GM19438 (cell line): ENCODE results near the gene ZFP90.
"Not testable (repeated sequence)": the region's sequence is repeated elsewhere in the genome, so short reads cannot be mapped to it uniquely, and the experiment has no call there.

ENCODE experiments used
- ATAC-seq: cut with Tn5 transposase; IDR thresholded peaks from one replicate; pipeline ENCODE4 v1.9.1; 2021; ENCODE audit warnings: low read depth; ENCODE audit not compliant: unreplicated experiment

The ZFP90 gene

GRCh38 chr16:68538880-68539701, at the start of gene ZFP90:
Gene ZFP90 (plus strand): TSS chr16:68539291. CDS start chr16:68539793, 502 bp downstream.
- peak; percentile 82 for ATAC-seq

- no peak for ATAC-seq
Observed at GRCh38 chr16:68490358-68490757, 48.7 kb upstream of the ZFP90 start.

- peak; percentile 66 for ATAC-seq
Observed at GRCh38 chr16:68490829-68491575, 48.1 kb upstream of the ZFP90 start.

- ATAC-seq: no peak
Observed at GRCh38 chr16:68491576-68491950, 47.5 kb upstream of the ZFP90 start.

- ATAC-seq: no peak
Observed at GRCh38 chr16:68492151-68492542, 46.9 kb upstream of the ZFP90 start.

- no peak for ATAC-seq
Observed at GRCh38 chr16:68492543-68493411, 46.3 kb upstream of the ZFP90 start.

- ATAC-seq: no peak
Observed at GRCh38 chr16:68493412-68494070, 45.5 kb upstream of the ZFP90 start.

GRCh38 chr16:68494261-68494660, 44.8 kb upstream of the ZFP90 start:
- ATAC-seq: not testable (repeated sequence)

- no peak for ATAC-seq
Observed at GRCh38 chr16:68496689-68497088, 42.4 kb upstream of the ZFP90 start.

GRCh38 chr16:68499006-68499405, 40.1 kb upstream of the ZFP90 start:
- ATAC-seq: no peak

- no peak for ATAC-seq
Observed at GRCh38 chr16:68503334-68503733, 35.8 kb upstream of the ZFP90 start.

- no peak for ATAC-seq
Observed at GRCh38 chr16:68504066-68504465, 35.0 kb upstream of the ZFP90 start.

GRCh38 chr16:68506331-68507053, 32.6 kb upstream of the ZFP90 start:
- no peak for ATAC-seq

GRCh38 chr16:68508013-68508412, 31.1 kb upstream of the ZFP90 start:
- ATAC-seq: no peak

- no peak for ATAC-seq
Observed at GRCh38 chr16:68508641-68509240, 30.4 kb upstream of the ZFP90 start.

- ATAC-seq: no peak
Observed at GRCh38 chr16:68509381-68509780, 29.7 kb upstream of the ZFP90 start.

GRCh38 chr16:68510775-68511174, 28.3 kb upstream of the ZFP90 start:
- no peak for ATAC-seq

- ATAC-seq: no peak
Observed at GRCh38 chr16:68512183-68512582, 26.9 kb upstream of the ZFP90 start.

- no peak for ATAC-seq
Observed at GRCh38 chr16:68512742-68513141, 26.3 kb upstream of the ZFP90 start.
